Spinal cord (tissue), 10 donors: Measurements from ENCODE around the gene TBCK. TPM values are rescaled to one million over a fixed set of nuclear protein-coding genes. Genes with fewer than 3 reads are reported as not detected.
A peak's percentile ranks its signal among the peaks of the same experiment; 100 is the strongest.
"Not testable (repeated sequence)": the region's sequence is repeated elsewhere in the genome, so short reads cannot be mapped to it uniquely, and the experiment has no call there.

Experiments
- DNase-seq, 6 donors: peaks; one replicate each; pipeline versions ENCODE4 v3.0.0 to v3.0.0-alpha.2; 2013 to 2015; ENCODE audit warnings: low spot score in 6 of 6, low read depth in 4 of 6
- H3K27ac ChIP-seq: one replicate; pipeline ENCODE4 v1.5.1; 2013; ENCODE audit warnings: low read depth, low read length, control low read depth
- H3K27me3 ChIP-seq: one replicate; pipeline ENCODE4 v1.6.1; 2013; ENCODE audit warnings: low read length; ENCODE audit not compliant: control insufficient read depth, insufficient read depth
- H3K36me3 ChIP-seq: one replicate; pipeline ENCODE4 v1.6.1; 2013; ENCODE audit warnings: low read length; ENCODE audit not compliant: control insufficient read depth, insufficient read depth
- H3K4me1 ChIP-seq: one replicate; pipeline ENCODE4 v1.6.1; 2013; ENCODE audit warnings: low read length; ENCODE audit not compliant: control insufficient read depth, insufficient read depth
- H3K4me3 ChIP-seq: one replicate; pipeline ENCODE4 v1.5.1; 2013; ENCODE audit warnings: low read depth, low read length, control low read depth
- H3K9me3 ChIP-seq: one replicate; pipeline ENCODE4 v1.6.1; 2013; ENCODE audit warnings: low read length; ENCODE audit not compliant: control insufficient read depth, insufficient read depth
- WGBS: methylation state at CpG from one replicate; pipeline ENCODE4 v1.1.5; 2013; ENCODE audit warnings: missing lambda C conversion rate; ENCODE audit not compliant: insufficient coverage; 5-methylcytosine and 5-hydroxymethylcytosine counted together
- polyA plus RNA-seq, 2 donors: library from polyadenylated mRNA; unstranded; fragments of 120-200 nt; gene quantifications; one replicate each; pipeline ENCODE4 v1.2.1, GENCODE V29; 2013; ENCODE audit not compliant: insufficient read length in 2 of 2
- total RNA-seq, 2 donors: library from RNA; depleted of rRNA in 1 of 2; stranded (reverse); fragments of 120-200 nt in 1 of 2; fragments of >200 nt in 1 of 2; gene quantifications; one replicate each; pipeline versions ENCODE4 v1.2.3 to v1.2.4, GENCODE V29; 2013 to 2014
- donor health status: healthy.

The TBCK gene
- total and polyA plus RNA-seq, 4 donors, result 37.3 to 77.5 (median 58.7) TPM

DNA sequence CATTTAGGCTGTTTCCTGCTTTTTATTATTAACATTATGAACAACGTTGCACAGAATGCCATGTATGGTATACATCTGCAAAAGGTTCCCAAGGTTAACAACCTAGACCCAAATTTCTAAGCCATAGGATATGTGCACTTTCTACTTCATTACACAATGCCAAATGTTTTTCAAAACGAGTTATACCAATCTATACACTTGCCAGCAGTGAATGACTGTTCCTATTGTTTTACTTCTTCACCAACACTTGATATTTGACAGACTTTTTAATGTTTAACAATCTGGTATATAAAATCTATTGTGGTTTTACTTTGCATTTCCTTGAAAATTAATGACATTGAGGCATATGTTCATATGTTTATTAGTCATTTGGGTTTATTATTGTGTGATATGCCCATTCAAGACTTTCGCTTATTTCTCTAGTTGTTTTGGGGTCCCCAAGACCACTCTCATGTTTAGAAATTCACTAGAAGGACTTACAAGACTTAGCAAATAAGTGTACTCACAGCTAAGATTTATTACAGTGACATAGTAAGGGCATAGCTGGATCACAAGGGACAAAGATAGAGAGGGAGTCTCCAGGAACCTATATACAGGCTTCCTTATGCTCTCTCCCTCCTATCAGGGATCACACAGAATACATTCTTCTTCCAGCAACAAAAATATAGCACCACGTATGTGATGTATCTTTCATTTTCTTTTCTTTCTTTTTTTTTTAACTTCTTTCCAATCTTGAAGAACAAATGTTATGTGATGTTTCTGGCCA lies 62.5 kb downstream of the TBCK start:
- Histone ChIP-seq H3K4me3 (no peak overlapping the region), H3K27me3 (no peaks in the 10 kb centered on the region), H3K4me1 (no peaks in the 10 kb centered on the region), H3K36me3 (peaks cover 16% of the 10 kb centered on the region), H3K27ac (no peak overlapping the region), H3K9me3 (no peaks in the 10 kb centered on the region)
- no peak for DNase-seq
- WGBS, result 83% methylated on average over 1 of the region's 4 CpGs

DNA sequence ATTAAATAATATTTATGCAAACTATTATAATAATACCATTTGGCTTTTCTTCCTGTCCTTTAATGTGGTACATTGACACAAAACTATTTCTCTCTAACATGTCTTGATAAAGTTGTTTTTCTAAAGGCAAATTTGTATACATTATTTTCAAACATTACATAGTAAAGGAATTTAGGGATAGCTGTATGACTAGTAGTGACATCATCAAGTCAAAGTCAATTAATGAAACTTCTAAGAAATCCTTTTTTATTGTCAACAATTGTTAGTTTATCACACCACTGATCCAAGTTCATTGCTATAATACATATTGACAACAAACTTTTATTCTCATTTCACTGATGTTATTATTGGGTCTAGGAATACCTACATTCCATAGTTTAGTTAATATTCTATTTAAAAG lies 68.4 kb downstream of the TBCK start:
- Histone ChIP-seq H3K27me3 (no peaks in the 10 kb centered on the region), H3K4me1 (no peaks in the 10 kb centered on the region), H3K9me3 (no peaks in the 10 kb centered on the region), H3K27ac (no peak overlapping the region), H3K4me3 (no peak overlapping the region), H3K36me3 (no peaks in the 10 kb centered on the region)
- no peak for DNase-seq

DNA sequence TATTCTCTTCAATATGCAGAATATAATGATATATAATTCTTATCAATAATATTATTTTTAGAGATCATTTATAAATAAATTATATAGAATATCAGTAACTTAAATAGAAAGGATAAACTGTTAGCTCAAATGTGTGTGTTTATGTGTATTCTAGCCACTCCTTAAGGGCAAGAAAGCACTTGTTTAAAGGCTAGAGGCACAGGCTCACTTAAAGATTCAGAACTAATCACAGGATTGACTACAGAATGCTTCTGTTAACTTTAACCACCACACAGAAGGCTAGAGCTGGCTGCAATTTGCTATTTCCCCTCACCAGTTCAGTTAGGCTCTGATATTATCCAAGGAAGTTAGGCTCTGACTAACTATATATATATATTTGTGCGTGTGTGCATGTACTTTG lies 69.6 kb downstream of the TBCK start:
- Histone ChIP-seq H3K9me3 (no peaks in the 10 kb centered on the region), H3K4me3 (no peak overlapping the region), H3K36me3 (no peaks in the 10 kb centered on the region), H3K27me3 (no peaks in the 10 kb centered on the region), H3K27ac (no peak overlapping the region), H3K4me1 (no peaks in the 10 kb centered on the region)
- DNase-seq, result no peak
- no CpG with 5 or more reads among the region's 1 CpG for WGBS

DNA sequence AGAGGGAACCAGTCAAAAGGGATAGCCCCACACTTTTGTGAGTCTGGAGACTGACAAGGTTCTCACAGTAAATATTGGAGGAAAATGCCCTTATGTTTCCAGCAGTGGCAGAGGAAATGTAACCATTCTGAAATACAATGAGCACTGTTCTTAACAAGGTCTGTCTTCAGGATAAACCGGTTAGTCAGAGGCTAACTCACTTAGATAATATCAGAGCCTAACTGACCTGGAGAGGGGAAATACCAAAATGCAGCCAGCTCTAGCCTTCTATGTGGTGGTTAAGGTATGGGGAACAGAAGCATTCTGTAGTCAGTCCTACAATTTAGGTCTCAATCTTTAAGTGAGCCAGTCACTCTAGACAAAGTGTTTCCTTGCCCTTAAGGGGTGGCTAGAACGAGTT lies 70.8 kb downstream of the TBCK start:
- H3K4me3 ChIP-seq, result no peak overlapping the region

DNA sequence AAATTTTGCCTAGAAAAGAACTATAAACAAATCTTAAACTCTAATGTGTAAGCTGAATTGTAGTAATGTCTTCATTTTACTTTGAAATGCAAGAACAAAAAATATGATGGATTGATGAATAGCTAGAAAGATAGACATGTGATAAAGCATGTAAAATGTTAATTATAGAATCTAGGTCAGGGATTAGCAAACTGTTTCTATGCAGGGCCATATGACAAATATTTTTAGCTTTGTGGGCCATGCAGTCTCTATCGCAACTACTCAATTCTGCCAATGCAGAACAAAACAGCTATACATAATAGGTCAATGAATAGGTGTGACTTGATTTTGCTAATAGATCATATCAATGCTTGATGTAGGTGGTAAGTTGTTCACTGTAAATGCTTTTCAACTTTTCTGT lies 75.3 kb downstream of the TBCK start:
- H3K27ac ChIP-seq, result no peak overlapping the region
- no peak for DNase-seq
- no peak overlapping the region for H3K4me3 ChIP-seq
- no CpG with 5 or more reads among the region's 1 CpG for WGBS
- no peaks in the 10 kb centered on the region for H3K4me1 ChIP-seq
- H3K9me3 ChIP-seq, result no peaks in the 10 kb centered on the region
- H3K27me3 ChIP-seq, result no peaks in the 10 kb centered on the region
- no peaks in the 10 kb centered on the region for H3K36me3 ChIP-seq

More for the DNA sequence above, 70.8 kb downstream of the TBCK start:
- Histone ChIP-seq H3K4me1 (no peaks in the 10 kb centered on the region), H3K27ac (no peak overlapping the region), H3K9me3 (no peaks in the 10 kb centered on the region), H3K36me3 (no peaks in the 10 kb centered on the region), H3K27me3 (no peaks in the 10 kb centered on the region)
- WGBS, result no CpG with 5 or more reads among the region's 2 CpGs
- DNase-seq, result no peak

DNA sequence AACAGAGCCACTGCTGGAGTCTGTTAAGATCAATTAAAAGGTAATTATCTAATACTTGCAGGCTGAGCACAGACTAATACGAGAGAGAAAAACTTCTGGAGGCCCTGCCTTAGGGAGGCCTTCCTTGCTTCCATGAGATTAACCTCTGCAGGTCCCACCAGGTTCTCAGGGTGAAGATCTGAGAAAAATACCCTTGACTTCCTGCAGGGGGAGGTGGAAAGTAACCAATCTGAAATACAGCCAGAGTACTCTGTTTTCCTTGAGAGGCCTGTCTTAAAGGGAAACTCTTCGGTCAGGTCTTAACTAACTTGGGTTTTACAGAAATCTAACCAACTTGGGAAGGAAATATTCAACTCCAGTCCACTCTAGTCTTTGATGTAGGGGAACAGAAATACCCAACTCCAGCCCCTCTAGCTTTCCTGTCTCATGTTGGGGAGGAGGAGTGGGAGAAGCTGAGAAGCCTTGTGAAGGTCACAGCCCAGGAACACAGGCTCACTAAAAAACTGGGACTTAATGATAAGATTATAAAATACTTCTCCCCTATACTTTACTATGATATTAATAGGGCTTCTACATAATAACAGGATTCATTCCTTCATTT lies 77.1 kb downstream of the TBCK start:
- H3K27me3 ChIP-seq, result no peaks in the 10 kb centered on the region
- H3K4me1 ChIP-seq, result no peaks in the 10 kb centered on the region
- no peaks in the 10 kb centered on the region for H3K36me3 ChIP-seq
- no peak overlapping the region for H3K4me3 ChIP-seq
- DNase-seq, result peak in 2 of 6 donors; percentile 6 to 13
- H3K27ac ChIP-seq, result no peak overlapping the region
- WGBS, result 71% methylated on average over 1 of the region's 2 CpGs
- no peaks in the 10 kb centered on the region for H3K9me3 ChIP-seq

DNA sequence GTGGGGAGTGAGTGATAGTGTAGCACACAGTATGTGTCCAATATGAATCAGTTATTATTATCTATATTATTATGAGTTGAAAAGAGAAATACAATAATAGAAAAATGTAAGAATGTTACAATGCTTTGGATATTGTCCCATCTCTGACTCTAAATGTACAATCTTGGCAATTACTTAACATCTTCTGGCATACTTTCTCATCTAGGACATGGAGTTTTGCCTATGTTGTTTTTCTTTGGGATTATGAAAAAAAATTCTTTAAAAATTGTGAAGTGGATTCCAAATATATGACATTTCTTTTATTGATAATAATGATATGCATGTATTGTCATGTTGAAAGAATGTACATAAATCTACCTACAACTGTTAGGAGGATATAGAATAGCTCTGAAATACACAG lies 84.1 kb downstream of the TBCK start:
- no peak for DNase-seq
- H3K27ac ChIP-seq, result no peak overlapping the region
- H3K4me1 ChIP-seq, result no peaks in the 10 kb centered on the region
- H3K27me3 ChIP-seq, result no peaks in the 10 kb centered on the region
- no peaks in the 10 kb centered on the region for H3K36me3 ChIP-seq
- H3K4me3 ChIP-seq, result no peak overlapping the region
- H3K9me3 ChIP-seq, result no peaks in the 10 kb centered on the region

DNA sequence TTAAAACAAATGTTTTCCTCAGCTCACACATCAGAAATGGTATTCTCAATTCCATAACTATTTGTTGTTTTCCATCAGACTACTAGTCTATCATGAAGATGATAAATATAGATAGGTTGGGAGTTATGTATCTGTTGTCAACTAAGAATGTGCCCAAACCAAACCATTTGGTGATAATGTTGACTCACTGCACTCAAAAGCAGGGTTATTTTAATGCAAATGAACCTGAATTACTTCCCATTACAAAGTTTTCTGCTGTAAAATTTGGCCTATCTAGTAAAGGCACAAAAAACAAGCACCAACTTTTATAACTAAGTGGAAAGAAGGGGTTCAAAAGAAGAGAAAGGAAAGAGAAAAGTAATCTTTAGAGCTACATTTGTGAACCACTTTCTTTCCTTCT lies 93.5 kb downstream of the TBCK start:
- H3K4me3 ChIP-seq, result no peak overlapping the region
- no peak overlapping the region for H3K27ac ChIP-seq
- H3K9me3 ChIP-seq, result no peaks in the 10 kb centered on the region
- DNase-seq, result no peak
- H3K36me3 ChIP-seq, result peaks cover 6% of the 10 kb centered on the region
- H3K4me1 ChIP-seq, result no peaks in the 10 kb centered on the region
- no peaks in the 10 kb centered on the region for H3K27me3 ChIP-seq

DNA sequence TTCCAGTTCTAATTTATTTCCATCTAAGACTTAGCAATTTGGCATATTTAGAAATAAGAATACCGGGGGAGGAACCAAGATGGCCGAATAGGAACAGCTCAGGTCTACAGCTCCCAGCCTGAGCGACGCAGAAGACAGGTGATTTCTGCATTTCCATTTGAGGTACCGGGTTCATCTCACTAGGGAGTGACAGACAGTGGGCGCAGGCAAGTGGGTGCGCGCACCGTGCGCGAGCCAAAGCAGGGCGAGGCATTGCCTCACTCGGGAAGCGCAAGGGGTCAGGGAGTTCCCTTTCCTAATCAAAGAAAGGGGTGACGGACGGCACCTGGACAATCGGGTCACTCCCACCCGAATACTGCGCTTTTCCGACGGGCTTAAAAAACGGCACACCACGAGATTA lies 102.7 kb downstream of the TBCK start:
- not testable (repeated sequence) for H3K27me3 ChIP-seq, H3K36me3 ChIP-seq, DNase-seq, H3K4me1 ChIP-seq, H3K9me3 ChIP-seq, H3K27ac ChIP-seq, H3K4me3 ChIP-seq
- WGBS, result 98% methylated on average over 16 of the region's 23 CpGs

DNA sequence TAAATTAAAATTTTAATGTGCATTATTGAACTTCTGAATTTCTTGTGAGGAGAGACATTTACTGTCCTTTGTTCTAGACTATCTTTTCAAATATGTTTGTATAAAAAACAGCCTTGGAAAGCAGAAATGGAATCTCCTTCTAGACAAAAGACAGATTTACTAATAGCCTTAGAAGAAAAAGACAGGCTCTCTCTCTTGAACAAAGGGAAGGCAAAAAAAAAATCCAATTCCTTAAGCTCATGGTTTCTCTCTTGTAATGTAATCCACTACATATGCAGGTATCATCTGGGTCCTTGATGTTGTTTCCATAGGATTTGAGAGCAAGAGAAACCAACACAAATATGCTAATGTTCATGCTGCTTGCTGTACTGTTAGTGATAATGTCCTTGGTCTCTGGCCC lies 106.0 kb downstream of the TBCK start:
- no peaks in the 10 kb centered on the region for H3K27me3 ChIP-seq
- no peak for DNase-seq
- no peak overlapping the region for H3K4me3 ChIP-seq
- H3K9me3 ChIP-seq, result no peaks in the 10 kb centered on the region
- H3K27ac ChIP-seq, result no peak overlapping the region
- H3K4me1 ChIP-seq, result no peaks in the 10 kb centered on the region
- H3K36me3 ChIP-seq, result no peaks in the 10 kb centered on the region
